GM12872 (cell line): ENCODE data around the gene TUSC2.

Source experiments
- CTCF ChIP-seq: IDR thresholded peaks from 3 replicates; pipeline ENCODE4 v1.5.1; 2011; ENCODE audit warnings: low read depth, mild to moderate bottlenecking, low read length, moderate library complexity; ENCODE audit not compliant: insufficient read depth

TUSC2 gene

GRCh38 chr3:50327943-50328691 is at the start of gene TUSC2:
TSS of gene TUSC2 (minus strand) at chr3:50328223. CDS start at chr3:50328099, 124 bp downstream.
- no peak for TF ChIP-seq CTCF

- peak; percentile 15; the same call in 1 of the 3 replicates for TF ChIP-seq CTCF
Observed at GRCh38 chr3:50375258-50375931, 47.4 kb upstream of the TUSC2 start.

GRCh38 chr3:50374363-50375257 is 46.6 kb upstream of the TUSC2 start:
- no peak for TF ChIP-seq CTCF

- no peak for TF ChIP-seq CTCF
Observed at GRCh38 chr3:50373146-50374051, 45.4 kb upstream of the TUSC2 start.

- TF ChIP-seq CTCF, result no peak
Observed at GRCh38 chr3:50372349-50372748, 44.3 kb upstream of the TUSC2 start.

GRCh38 chr3:50371133-50371685 is 43.2 kb upstream of the TUSC2 start:
- no peak for TF ChIP-seq CTCF
